Left lung (tissue), 10 donors: ENCODE results near the gene PRKAA1. TPM values are rescaled to one million over a fixed set of nuclear protein-coding genes. Genes with fewer than 3 reads are reported as not detected.
"Not testable (repeated sequence)": the region's sequence is repeated elsewhere in the genome, so short reads cannot be mapped to it uniquely, and the experiment has no call there.

Source experiments
- ATAC-seq: fragments of 200-7000 bp; cut with Tn5 transposase; one replicate; pipeline ENCODE4 v1.9.1; 2020; ENCODE audit warnings: moderate library complexity
- DNase-seq, 4 donors: peaks; one replicate each; pipeline ENCODE4 v3.0.0-alpha.2; 2013 to 2020
- H3K27ac ChIP-seq, 2 donors: fragments of 200-600 bp; sonication (generic) in 1 of 2; one replicate each; pipeline versions ENCODE4 v1.5.0 to v1.8.0; 2020 to 2021
- H3K27me3 ChIP-seq, 2 donors: fragments of 200-600 bp; sonication (generic) in 1 of 2; one replicate each; pipeline versions ENCODE4 v1.5.0 to v1.8.0; 2020 to 2021
- H3K36me3 ChIP-seq, 2 donors: fragments of 200-600 bp; sonication (generic) in 1 of 2; one replicate each; pipeline versions ENCODE4 v1.5.0 to v1.8.0; 2020 to 2021
- H3K4me1 ChIP-seq, 2 donors: fragments of 200-600 bp; one replicate each; pipeline ENCODE4 v1.8.0; 2021
- H3K4me3 ChIP-seq, 2 donors: fragments of 200-600 bp; sonication (generic) in 1 of 2; one replicate each; pipeline versions ENCODE4 v1.5.0 to v1.8.0; 2020 to 2021; ENCODE audit warnings: mild to moderate bottlenecking in 1 of 2
- H3K9me3 ChIP-seq, 2 donors: fragments of 200-600 bp; sonication (generic) in 1 of 2; one replicate each; pipeline versions ENCODE4 v1.5.0 to v1.8.0; 2020 to 2021
- CTCF ChIP-seq, 2 donors: fragments of 200-600 bp; sonication (generic) in 1 of 2; IDR thresholded peaks; one replicate each; pipeline versions ENCODE4 v1.5.0 to v1.8.0; 2021; ENCODE audit warnings: antibody characterized with exemption in 2 of 2
- intact Hi-C, 2 donors: fragments of 100-400 bp; cut with DNase I; formaldehyde crosslinking; loops; one replicate each; pipeline versions ENCODE4 v1.11.2 to v1.14.2; 2022
- polyA plus RNA-seq, 6 donors: library from polyadenylated mRNA; unstranded; fragments of 120-200 nt; gene quantifications; one replicate each; pipeline ENCODE4 v1.2.1, GENCODE V29; 2013; ENCODE audit not compliant: insufficient read length in 6 of 6
- total RNA-seq, 2 donors: library from RNA; stranded (reverse); fragmentation: NEBNext Ultra II Directional; extraction: Animal tissue kit (Norgen Biotek cat#: 25700); gene quantifications; one replicate each; pipeline ENCODE4 v1.2.1, GENCODE V29; 2021
- donor health status: DM: no; HTN: yes; CAD: no.
- donor health status: DM: no; HTN: no; CAD: no.

Gene PRKAA1
- total and polyA plus RNA-seq, 8 donors = 71.2 to 85.7 (median 78.4) TPM

GRCh38 chr5:40791715-40792139 lies 6.4 kb downstream of the PRKAA1 start:
- DNase-seq = no peak
- no peak for TF ChIP-seq CTCF (IDR thresholded peaks at IDR 0.05)
- Histone ChIP-seq H3K4me3 (no peak overlapping the region), H3K36me3 (peaks cover 0 to 11% of the 10 kb centered on the region in 2 donors), H3K4me1 (peaks cover 3 to 65% of the 10 kb centered on the region in 2 donors), H3K9me3 (no peaks in the 10 kb centered on the region), H3K27me3 (no peaks in the 10 kb centered on the region), H3K27ac (peak overlapping the region in 1 of 2 donors; percentile 4)
- intact Hi-C loops = no loop called here
- ATAC-seq = no peak

GRCh38 chr5:40790947-40791593 lies 7.1 kb downstream of the PRKAA1 start:
- intact Hi-C loops = no loop called here
- H3K36me3 ChIP-seq = peaks cover 0 to 11% of the 10 kb centered on the region in 2 donors
- no peak overlapping the region for H3K4me3 ChIP-seq
- no peaks in the 10 kb centered on the region for H3K27me3 ChIP-seq
- peak overlapping the region in 1 of 2 donors; percentile 4 for H3K27ac ChIP-seq
- DNase-seq (no peak), ATAC-seq (no peak)
- H3K9me3 ChIP-seq = no peaks in the 10 kb centered on the region
- H3K4me1 ChIP-seq = peaks cover 0 to 59% of the 10 kb centered on the region in 2 donors
- no peak for TF ChIP-seq CTCF (IDR thresholded peaks at IDR 0.05)

GRCh38 chr5:40788941-40789340 lies 9.2 kb downstream of the PRKAA1 start:
- H3K9me3 ChIP-seq, H3K27me3 ChIP-seq, H3K4me3 ChIP-seq, intact Hi-C loops, DNase-seq, ATAC-seq: not testable (repeated sequence)
- Histone ChIP-seq H3K27ac (peak overlapping the region in 1 of 2 donors; percentile 6), H3K4me1 (peaks cover 1 to 53% of the 10 kb centered on the region in 2 donors), H3K36me3 (peaks cover 0 to 11% of the 10 kb centered on the region in 2 donors)

GRCh38 chr5:40787986-40788385 lies 10.2 kb downstream of the PRKAA1 start:
- H3K4me1 ChIP-seq = peaks cover 5 to 49% of the 10 kb centered on the region in 2 donors

GRCh38 chr5:40786664-40787063 lies 11.5 kb downstream of the PRKAA1 start:
- H3K4me1 ChIP-seq = peaks cover 5 to 47% of the 10 kb centered on the region in 2 donors
- peaks cover 0 to 11% of the 10 kb centered on the region in 2 donors for H3K36me3 ChIP-seq
- intact Hi-C loops, H3K27me3 ChIP-seq, H3K9me3 ChIP-seq, H3K27ac ChIP-seq, DNase-seq, ATAC-seq, H3K4me3 ChIP-seq: not testable (repeated sequence)

More at GRCh38 chr5:40787986-40788385, 10.2 kb downstream of the PRKAA1 start:
- ATAC-seq (no peak), DNase-seq (no peak)
- H3K4me3 ChIP-seq = no peak overlapping the region
- no peaks in the 10 kb centered on the region for H3K9me3 ChIP-seq
- intact Hi-C loops = no loop called here
- no peak overlapping the region for H3K27ac ChIP-seq
- H3K27me3 ChIP-seq = no peaks in the 10 kb centered on the region
- no peak for TF ChIP-seq CTCF (IDR thresholded peaks at IDR 0.05)
- H3K36me3 ChIP-seq = peaks cover 0 to 11% of the 10 kb centered on the region in 2 donors

GRCh38 chr5:40784916-40785315 lies 13.3 kb downstream of the PRKAA1 start:
- DNase-seq = no peak
- ATAC-seq = no peak
- Histone ChIP-seq H3K27me3 (no peaks in the 10 kb centered on the region), H3K36me3 (peaks cover 0 to 11% of the 10 kb centered on the region in 2 donors), H3K4me1 (peaks cover 5 to 47% of the 10 kb centered on the region in 2 donors), H3K9me3 (no peaks in the 10 kb centered on the region), H3K4me3 (no peak overlapping the region), H3K27ac (no peak overlapping the region)
- intact Hi-C loops = no loop called here
- TF ChIP-seq CTCF (IDR thresholded peaks at IDR 0.05) = no peak
